Transverse colon (tissue), 4 donors: ENCODE data around the gene PRPF6. TPM values are rescaled to one million over a fixed set of nuclear protein-coding genes. Genes with fewer than 3 reads are reported as not detected.
"Not testable (repeated sequence)": the region's sequence is repeated elsewhere in the genome, so short reads cannot be mapped to it uniquely, and the experiment has no call there.

ENCODE experiments used
- DNase-seq: peaks from one replicate; pipeline ENCODE4 v3.0.0-alpha.2; 2019
- H3K27ac ChIP-seq, 4 donors: fragments of 200-600 bp; sonication (generic); 2 replicates each; pipeline ENCODE4 v1.5.1; 2016 to 2018; ENCODE audit warnings: inconsistent platforms in 4 of 4
- H3K27me3 ChIP-seq: fragments of 200-600 bp; sonication (generic); 2 replicates; pipeline ENCODE4 v1.5.1; 2017; ENCODE audit warnings: inconsistent platforms
- H3K36me3 ChIP-seq, 4 donors: fragments of 200-600 bp; sonication (generic); 2 replicates each; pipeline ENCODE4 v1.5.1; 2017 to 2019; ENCODE audit warnings: inconsistent platforms in 4 of 4
- H3K4me1 ChIP-seq, 4 donors: fragments of 200-600 bp; sonication (generic); 2 replicates each; pipeline ENCODE4 v1.5.1; 2017 to 2020; ENCODE audit warnings: inconsistent platforms in 4 of 4
- H3K4me3 ChIP-seq, 4 donors: fragments of 200-600 bp; sonication (generic); 1 replicate in 1 of 4; 2 replicates in 3 of 4; pipeline versions ENCODE4 v1.5.1 to v1.6.1; 2017 to 2019; ENCODE audit warnings: inconsistent platforms in 4 of 4
- H3K9me3 ChIP-seq, 2 donors: fragments of 200-600 bp; sonication (generic); 2 replicates each; pipeline ENCODE4 v1.5.1; 2017 to 2019; ENCODE audit warnings: inconsistent platforms in 2 of 2
- EP300 ChIP-seq: sonication (generic); formaldehyde crosslinking; IDR thresholded peaks from one replicate; pipeline ENCODE4 v1.6.1; 2017; ENCODE audit warnings: antibody characterized with exemption, low read depth
- POLR2A ChIP-seq: fragments of 450-650 bp; IDR thresholded peaks from one replicate; pipeline ENCODE4 v1.6.1; 2016; ENCODE audit warnings: antibody characterized with exemption, mild to moderate bottlenecking, moderate library complexity
- POLR2AphosphoS5 ChIP-seq, 3 donors: sonication (generic); formaldehyde crosslinking; IDR thresholded peaks; one replicate each; pipeline ENCODE4 v1.6.1; 2016; ENCODE audit warnings: antibody characterized with exemption in 3 of 3
- WGBS, 2 donors: methylation state at CpG; one replicate each; pipeline ENCODE4 v1.1.5; 2018; ENCODE audit warnings: low coverage in 1 of 2; 5-methylcytosine and 5-hydroxymethylcytosine counted together
- in situ Hi-C, 4 donors: fragments of 200-750 bp; cut with MboI; loops; one replicate each; pipeline versions ENCODE4 v1.15.0 to v1.15.1; 2017; ENCODE audit warnings: low sequenced_read_pairs in 3 of 4, low pct_ligation_motif_present in 1 of 4, low pct_unique_long_range_greater_than_20kb in 1 of 4
- intact Hi-C: fragments of 100-400 bp; cut with DNase I; formaldehyde crosslinking; loops from one replicate; pipeline ENCODE4 v1.15.1; 2023; ENCODE audit warnings: low total_unique reads
- total RNA-seq, 4 donors: library from RNA; depleted of rRNA; stranded (reverse); fragments of >200 nt; gene quantifications; one replicate each; pipeline ENCODE4 v1.1.0, GENCODE V29; 2016
- TF ChIP-seq, protein P1 (sequence below), 5 experiments: fragments of 200-600 bp in 3 of 5; fragments of 450-650 bp in 2 of 5; sonication (generic) in 3 of 5; IDR thresholded peaks; 1 replicate in 2 of 5; 2 replicates in 3 of 5; pipeline ENCODE4 v1.5.1; 2016 to 2017; ENCODE audit warnings: antibody characterized with exemption in 5 of 5, inconsistent platforms in 3 of 5, mild to moderate bottlenecking in 2 of 5, moderate library complexity in 1 of 5

Gene PRPF6
- total RNA-seq, 4 donors from 2014 or later: 29.2 to 55.7 (median 51.8) TPM

DNA sequence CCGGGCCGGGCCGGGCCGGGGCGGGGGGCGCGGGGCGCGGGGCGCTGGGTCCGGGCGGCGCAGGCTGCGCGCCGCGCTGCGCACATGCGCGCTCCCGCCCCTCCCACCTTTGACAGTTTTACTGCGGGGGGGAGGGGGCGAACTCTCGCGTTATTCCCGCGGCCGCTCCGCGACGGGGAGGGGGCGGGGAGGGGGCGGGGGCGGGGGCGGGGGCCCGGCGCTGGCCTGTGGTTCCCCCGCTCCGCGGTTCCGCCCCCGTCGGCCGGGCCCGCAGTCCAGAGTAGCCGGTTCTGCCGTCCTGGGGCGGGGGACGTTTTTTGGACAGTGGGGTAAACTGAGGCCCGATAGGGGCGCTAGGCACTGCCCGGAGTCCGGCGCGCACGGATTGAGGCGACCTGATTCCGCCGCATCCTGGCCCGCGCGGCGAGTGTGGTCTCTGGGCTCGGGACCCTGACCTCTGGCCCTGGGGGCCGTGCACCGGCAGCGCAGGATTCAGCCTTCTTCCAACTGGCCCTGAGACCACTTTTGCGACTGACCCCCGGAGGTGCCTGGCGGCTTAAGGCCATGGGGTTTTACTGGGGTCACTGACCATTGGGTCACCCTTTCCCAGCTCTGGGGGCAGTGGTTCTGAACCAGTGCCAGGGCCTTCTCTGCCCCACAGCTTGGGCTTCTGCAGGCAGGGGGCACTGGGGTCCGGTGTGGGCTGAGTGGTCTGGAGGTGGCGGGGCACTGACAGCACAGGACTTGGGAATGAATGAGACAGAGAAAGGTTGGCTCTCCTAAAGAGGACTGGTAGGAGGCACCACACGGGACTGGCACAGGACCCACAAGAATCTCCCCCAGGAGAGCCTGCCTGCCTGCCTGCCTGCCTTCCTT, 10.9 kb upstream of the PRPF6 start, which contains the start of gene ZNF512B:
Gene ZNF512B (minus strand): TSS at position 93 of the 876 bp plus-strand sequence. CDS start 1,980 bp downstream, outside the sequence.
- WGBS, 2 donors: 7% methylated on average over 35 of the region's 73 CpGs; no CpG with 5 or more reads in 1 of the 2 donors
- H3K4me1 ChIP-seq: peaks cover 8 to 24% (median 13%) of the 10 kb centered on the region in 4 donors
- H3K36me3 ChIP-seq: no peaks in the 10 kb centered on the region
- intact Hi-C loops (loop anchor here (5.0 to 10.0 kb wide), 3 partner anchors 63 to 433 kb away; partner anchors contain the start of gene PTK6), in situ Hi-C loops (no loop called here)
- peak; percentile 59 for DNase-seq
- TF ChIP-seq POLR2AphosphoS5 (IDR thresholded peaks at IDR 0.05) (no peak), POLR2A (no peak), EP300 (no peak)
- TF ChIP-seq, protein P1, sequence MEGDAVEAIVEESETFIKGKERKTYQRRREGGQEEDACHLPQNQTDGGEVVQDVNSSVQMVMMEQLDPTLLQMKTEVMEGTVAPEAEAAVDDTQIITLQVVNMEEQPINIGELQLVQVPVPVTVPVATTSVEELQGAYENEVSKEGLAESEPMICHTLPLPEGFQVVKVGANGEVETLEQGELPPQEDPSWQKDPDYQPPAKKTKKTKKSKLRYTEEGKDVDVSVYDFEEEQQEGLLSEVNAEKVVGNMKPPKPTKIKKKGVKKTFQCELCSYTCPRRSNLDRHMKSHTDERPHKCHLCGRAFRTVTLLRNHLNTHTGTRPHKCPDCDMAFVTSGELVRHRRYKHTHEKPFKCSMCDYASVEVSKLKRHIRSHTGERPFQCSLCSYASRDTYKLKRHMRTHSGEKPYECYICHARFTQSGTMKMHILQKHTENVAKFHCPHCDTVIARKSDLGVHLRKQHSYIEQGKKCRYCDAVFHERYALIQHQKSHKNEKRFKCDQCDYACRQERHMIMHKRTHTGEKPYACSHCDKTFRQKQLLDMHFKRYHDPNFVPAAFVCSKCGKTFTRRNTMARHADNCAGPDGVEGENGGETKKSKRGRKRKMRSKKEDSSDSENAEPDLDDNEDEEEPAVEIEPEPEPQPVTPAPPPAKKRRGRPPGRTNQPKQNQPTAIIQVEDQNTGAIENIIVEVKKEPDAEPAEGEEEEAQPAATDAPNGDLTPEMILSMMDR (IDR thresholded peaks at IDR 0.05): no peak
- H3K27ac ChIP-seq: peak within 1 kb of the TSS; percentile 40 to 74 (median 70)
- H3K9me3 ChIP-seq: no peaks in the 10 kb centered on the region
- H3K4me3 ChIP-seq: peak within 1 kb of the TSS; percentile 39 to 66 (median 56)
- H3K27me3 ChIP-seq: peaks cover 13% of the 10 kb centered on the region

DNA sequence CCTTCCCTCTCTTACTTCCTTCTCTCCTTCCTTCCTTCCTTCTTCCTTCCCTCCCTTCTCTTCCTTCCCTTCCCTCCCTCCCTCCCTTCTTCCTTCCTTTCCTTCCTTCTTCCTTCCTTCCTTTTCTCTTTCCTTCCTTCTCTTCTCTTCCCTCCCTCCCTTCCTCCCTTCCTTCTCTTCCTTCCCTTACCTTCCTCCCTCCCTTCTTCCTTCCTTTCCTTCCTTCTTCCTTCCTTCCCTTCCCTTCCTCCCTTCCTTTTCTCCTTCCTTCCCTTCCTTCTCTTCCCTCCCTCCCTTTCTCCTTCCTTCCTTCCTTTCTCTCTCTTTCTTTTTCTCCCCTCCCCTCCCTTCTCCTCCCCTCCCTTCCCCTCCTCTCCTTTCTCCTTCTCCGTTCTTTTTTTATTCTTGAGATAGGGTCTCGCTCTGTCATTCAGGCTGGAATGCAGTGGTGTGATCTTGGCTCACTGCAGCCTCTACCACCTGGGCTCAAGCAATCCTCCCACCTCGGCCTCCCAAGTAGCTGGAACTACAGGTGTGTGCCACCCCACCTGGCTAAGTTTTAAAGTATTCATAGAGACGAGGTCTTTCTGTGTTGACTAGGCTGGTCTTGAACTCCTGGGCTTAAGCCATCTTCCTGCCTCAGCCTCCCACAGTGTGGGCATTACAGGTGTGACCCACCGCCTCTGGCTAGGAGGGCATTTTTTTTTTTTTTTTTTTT, 10.1 kb upstream of the PRPF6 start:
- no peak for TF ChIP-seq POLR2AphosphoS5 (IDR thresholded peaks at IDR 0.05)
- TF ChIP-seq POLR2A: no peak
- TF ChIP-seq EP300: no peak
- H3K9me3 ChIP-seq: no peaks in the 10 kb centered on the region
- intact Hi-C loops: loop anchor here (5.0 to 10.0 kb wide), 3 partner anchors 64 to 434 kb away; partner anchors contain the start of gene PTK6
- H3K27ac ChIP-seq: no peak overlapping the region
- no peak overlapping the region for H3K4me3 ChIP-seq
- WGBS, 2 donors: 69 to 85% methylated on average over 4 to 5 of the region's 5 CpGs
- H3K27me3 ChIP-seq: peaks cover 13% of the 10 kb centered on the region
- no peaks in the 10 kb centered on the region for H3K36me3 ChIP-seq
- in situ Hi-C loops: no loop called here
- DNase-seq: no peak
- H3K4me1 ChIP-seq: peaks cover 8 to 24% (median 13%) of the 10 kb centered on the region in 4 donors

DNA sequence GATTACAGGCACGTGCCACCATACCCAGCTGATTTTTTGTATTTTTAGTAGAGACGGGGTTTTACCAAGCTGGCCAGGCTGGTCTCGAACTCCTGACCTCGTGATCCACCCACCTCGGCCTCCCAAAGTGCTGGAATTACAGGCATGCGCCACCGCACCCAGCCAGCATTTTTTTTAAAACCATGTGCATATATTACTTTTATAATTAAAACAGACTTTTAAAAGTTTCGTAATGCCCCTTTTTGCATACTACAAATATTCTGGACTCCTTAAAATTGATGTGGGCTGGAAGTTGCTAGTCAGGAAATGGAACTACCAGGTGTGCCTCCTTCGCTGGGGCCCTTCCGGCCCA, 9.0 kb upstream of the PRPF6 start:
- WGBS, 2 donors: 80 to 81% methylated on average over 7 to 10 of the region's 10 CpGs
- DNase-seq, H3K4me3 ChIP-seq, in situ Hi-C loops, H3K9me3 ChIP-seq, H3K27ac ChIP-seq, H3K36me3 ChIP-seq: not testable (repeated sequence)
- Histone ChIP-seq H3K4me1 (peaks cover 8 to 24% (median 13%) of the 10 kb centered on the region in 4 donors), H3K27me3 (peaks cover 13% of the 10 kb centered on the region)
- intact Hi-C loops: loop anchor here (5.0 to 10.0 kb wide), 3 partner anchors 65 to 435 kb away; partner anchors contain the start of gene PTK6

DNA sequence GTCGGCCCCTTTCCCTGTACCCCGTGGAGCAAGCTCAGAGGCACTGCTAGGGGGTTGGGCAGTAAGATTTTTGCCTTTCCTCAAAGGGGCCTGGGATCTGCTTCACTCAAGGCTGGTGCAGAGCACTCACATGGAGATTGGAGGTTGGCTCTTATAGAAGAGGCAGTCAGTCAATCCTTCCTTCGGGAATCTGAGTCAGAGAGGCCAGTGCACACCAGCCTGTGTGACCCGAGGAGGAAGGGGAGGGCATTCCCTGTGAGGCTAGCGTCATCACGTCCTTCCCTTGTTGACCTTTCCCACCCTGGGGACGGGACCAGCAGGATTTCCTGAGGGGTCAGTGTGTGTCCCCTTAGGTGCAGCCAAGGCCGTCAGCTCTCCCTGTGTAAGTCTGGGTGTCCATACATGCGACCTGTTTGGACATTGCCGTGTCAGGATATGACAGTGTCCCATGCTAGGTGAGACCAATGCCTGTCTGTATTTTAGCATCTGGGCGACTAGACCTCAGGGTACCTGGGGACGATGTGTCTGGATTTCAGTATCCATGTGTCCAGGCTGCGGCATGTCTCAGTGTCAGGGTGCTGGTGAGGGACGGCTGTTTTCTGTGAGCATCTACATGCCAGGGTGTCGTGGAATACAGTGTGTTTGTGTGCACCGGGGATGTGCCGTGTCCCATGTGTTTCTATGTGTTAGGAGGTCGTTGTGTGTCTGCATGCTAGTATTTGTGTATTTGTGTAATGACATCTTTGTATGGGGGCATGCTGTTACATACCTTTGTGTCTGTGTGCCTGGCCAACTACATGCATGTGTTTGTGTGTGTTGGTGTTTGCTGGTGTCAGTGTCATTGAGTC, 8.4 kb upstream of the PRPF6 start:
- Histone ChIP-seq H3K27me3 (peaks cover 13% of the 10 kb centered on the region), H3K36me3 (no peaks in the 10 kb centered on the region), H3K4me3 (no peak overlapping the region), H3K27ac (no peak overlapping the region), H3K9me3 (no peaks in the 10 kb centered on the region), H3K4me1 (peaks cover 8 to 24% (median 13%) of the 10 kb centered on the region in 4 donors)
- peak; percentile 6 for DNase-seq
- intact Hi-C loops (loop anchor here (5.0 to 10.0 kb wide), 3 partner anchors 65 to 435 kb away; partner anchors contain the start of gene PTK6), in situ Hi-C loops (no loop called here)
- no peak for TF ChIP-seq EP300
- no peak for TF ChIP-seq POLR2AphosphoS5 (IDR thresholded peaks at IDR 0.05)
- no peak for TF ChIP-seq POLR2A
- TF ChIP-seq, protein P1 (IDR thresholded peaks at IDR 0.05): no peak
- 72 to 81% methylated on average over 5 to 18 of the region's 18 CpGs for WGBS, 2 donors
